GDM1 (cell line): Measurements from ENCODE around the gene TMC5.
A peak's percentile ranks its signal among the peaks of the same experiment; 100 is the strongest.
"Not testable (repeated sequence)": the region's sequence is repeated elsewhere in the genome, so short reads cannot be mapped to it uniquely, and the experiment has no call there.

Experiments used
- DNase-seq: peaks from one replicate; lab custom pipeline; 2025; lab: John Stamatoyannopoulos, UW

Gene TMC5, protein sequence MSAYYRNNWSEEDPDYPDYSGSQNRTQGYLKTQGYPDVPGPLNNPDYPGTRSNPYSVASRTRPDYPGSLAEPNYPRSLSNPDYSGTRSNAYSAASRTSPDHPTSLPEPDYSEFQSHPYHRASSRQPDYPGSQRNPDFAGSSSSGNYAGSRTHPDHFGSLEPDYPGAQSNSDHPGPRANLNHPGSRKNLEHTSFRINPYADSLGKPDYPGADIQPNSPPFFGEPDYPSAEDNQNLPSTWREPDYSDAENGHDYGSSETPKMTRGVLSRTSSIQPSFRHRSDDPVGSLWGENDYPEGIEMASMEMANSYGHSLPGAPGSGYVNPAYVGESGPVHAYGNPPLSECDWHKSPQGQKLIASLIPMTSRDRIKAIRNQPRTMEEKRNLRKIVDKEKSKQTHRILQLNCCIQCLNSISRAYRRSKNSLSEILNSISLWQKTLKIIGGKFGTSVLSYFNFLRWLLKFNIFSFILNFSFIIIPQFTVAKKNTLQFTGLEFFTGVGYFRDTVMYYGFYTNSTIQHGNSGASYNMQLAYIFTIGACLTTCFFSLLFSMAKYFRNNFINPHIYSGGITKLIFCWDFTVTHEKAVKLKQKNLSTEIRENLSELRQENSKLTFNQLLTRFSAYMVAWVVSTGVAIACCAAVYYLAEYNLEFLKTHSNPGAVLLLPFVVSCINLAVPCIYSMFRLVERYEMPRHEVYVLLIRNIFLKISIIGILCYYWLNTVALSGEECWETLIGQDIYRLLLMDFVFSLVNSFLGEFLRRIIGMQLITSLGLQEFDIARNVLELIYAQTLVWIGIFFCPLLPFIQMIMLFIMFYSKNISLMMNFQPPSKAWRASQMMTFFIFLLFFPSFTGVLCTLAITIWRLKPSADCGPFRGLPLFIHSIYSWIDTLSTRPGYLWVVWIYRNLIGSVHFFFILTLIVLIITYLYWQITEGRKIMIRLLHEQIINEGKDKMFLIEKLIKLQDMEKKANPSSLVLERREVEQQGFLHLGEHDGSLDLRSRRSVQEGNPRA

GRCh38 chr16:19417640-19418039 is at the start of gene TMC5:
Gene TMC5, plus strand, starts transcription at chr16:19417883. Its CDS starts 22,156 bp downstream, at chr16:19440039.
- DNase-seq: no peak

GRCh38 chr16:19372541-19372940 is 45.1 kb upstream of the TMC5 start:
- DNase-seq: not testable (repeated sequence)

DNA sequence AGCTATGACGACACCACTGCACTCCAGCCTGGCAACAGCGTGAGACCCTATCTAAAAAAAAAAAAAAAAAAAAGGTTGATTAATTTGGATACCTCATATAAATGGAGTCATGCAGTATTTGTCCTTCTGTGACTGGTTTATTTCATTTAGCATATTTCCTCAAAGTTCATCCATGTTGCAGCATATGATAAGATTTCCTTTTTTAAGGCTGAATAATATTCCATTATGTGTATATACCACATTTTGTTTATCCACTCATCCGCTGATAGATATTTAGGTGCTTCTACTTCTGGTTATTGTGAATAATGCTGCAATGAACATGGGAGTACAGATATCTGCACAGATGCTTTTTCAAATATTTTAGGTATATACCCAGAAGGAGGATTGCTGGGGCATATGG is 43.3 kb upstream of the TMC5 start:
- DNase-seq: no peak

DNA sequence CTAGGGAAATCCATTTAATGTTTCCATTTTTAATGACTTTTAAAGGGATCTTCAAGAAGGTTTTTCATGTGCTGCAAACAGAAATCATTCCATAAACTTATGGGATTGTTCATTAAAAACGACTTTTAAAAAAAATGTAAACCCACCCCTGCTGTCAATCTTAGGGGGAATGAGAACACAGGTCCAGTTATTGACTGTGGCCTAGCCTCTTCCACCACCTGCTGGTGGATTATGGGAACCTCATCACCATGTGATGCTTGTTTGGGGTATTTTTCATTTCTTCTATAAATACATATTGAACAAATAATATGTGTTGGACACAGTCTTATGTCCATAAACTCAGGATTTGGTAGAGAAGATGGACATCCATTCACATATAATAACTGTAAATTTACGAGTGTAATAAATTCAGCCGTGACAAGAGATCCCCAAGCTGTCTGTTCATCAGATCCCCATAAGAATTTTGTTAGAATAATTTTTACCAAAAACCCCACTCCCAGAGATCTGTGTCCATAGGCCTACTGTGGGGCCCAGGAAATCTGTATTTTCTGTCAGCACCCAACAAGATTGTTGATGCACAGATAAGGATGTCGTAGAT is 42.0 kb upstream of the TMC5 start:
- peak; percentile 16 for DNase-seq

GRCh38 chr16:19377864-19378263 is 39.8 kb upstream of the TMC5 start:
- no peak for DNase-seq

DNA sequence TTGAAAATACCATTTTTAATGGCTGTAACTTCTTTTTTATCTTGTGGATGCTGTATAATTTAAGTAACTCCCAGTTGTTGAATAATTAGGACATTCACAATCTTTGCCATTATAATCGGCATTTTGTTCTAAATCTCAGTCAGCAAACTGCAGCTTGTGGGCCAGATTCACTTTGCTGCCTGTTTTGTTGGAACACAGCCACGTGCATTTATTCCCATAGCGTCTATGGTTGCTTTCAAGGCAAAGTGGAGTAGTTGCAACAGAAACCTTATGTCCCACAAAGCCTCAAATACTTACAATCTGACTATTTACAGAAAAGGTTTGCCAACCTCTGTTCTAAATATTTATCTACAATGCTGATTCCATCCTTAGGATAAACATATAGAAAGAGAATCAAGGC is 39.2 kb upstream of the TMC5 start:
- DNase-seq: no peak

DNA sequence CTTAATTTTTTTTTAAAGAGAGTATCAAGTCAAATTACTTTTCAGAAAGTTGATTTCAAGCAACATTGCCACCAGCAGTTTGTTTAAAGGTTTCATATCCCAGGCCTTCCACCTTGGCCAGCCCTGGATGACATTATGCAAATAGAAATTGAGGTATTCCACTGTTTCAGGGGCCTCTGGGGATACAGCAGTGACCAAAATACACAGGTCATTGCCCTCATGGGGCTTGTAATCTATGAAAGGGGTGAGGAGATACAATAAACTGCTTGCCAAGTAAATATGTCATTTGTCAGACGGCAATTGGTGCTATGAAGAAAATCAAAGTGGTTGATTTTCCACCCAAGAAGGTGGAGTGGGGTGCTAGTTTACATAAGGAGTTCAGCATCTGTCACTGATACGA is 37.8 kb upstream of the TMC5 start:
- no peak for DNase-seq

GRCh38 chr16:19380328-19380727 is 37.4 kb upstream of the TMC5 start:
- no peak for DNase-seq

GRCh38 chr16:19382084-19382801 is 35.4 kb upstream of the TMC5 start:
- DNase-seq: no peak

GRCh38 chr16:19382887-19383816 is 34.5 kb upstream of the TMC5 start:
- DNase-seq: no peak

DNA sequence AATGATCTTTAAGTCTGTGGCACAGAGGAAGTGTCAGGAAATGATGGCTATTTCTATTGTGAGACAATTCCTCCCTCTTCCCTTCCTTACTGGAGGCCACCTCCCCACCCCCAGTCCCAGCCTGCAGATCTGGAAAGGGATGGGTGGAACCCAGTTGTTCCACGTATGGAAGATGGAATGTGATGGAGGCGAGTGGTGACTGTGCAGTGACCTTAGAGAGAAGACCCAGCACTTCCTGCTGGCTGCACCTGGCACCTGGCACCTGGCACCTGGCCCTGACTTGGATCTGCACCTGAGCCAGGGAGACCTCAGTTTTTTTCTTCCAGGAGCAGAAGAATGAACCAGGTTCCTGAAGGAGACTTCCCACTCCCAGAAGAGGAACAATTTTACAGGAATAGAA is 33.0 kb upstream of the TMC5 start:
- no peak for DNase-seq

DNA sequence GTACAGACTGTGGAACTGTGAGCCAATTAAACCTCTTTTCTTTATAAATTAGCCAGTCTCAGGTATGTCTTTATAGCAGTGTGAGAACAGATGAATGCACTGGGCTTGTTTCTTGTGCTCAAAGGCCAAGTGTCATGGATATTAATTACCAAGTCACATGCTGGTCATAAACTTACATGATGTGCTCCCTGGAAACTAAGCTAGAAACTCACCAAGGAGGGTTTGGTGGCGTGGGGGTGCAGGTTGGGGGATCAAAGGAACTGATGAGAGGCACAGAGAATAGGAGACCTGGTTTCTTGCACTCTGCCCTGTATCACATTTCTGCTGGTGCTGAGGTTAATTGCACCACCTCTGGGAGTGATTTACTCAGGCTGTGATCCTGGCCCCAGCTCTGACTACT is 31.2 kb upstream of the TMC5 start:
- DNase-seq: no peak

- no peak for DNase-seq
Measured at GRCh38 chr16:19389246-19389645, 28.4 kb upstream of the TMC5 start.

- DNase-seq: not testable (repeated sequence)
Measured at GRCh38 chr16:19391185-19391776, 26.4 kb upstream of the TMC5 start.

GRCh38 chr16:19392352-19392751 is 25.3 kb upstream of the TMC5 start:
- DNase-seq: no peak

GRCh38 chr16:19393226-19394111 is 24.2 kb upstream of the TMC5 start:
- DNase-seq: no peak

DNA sequence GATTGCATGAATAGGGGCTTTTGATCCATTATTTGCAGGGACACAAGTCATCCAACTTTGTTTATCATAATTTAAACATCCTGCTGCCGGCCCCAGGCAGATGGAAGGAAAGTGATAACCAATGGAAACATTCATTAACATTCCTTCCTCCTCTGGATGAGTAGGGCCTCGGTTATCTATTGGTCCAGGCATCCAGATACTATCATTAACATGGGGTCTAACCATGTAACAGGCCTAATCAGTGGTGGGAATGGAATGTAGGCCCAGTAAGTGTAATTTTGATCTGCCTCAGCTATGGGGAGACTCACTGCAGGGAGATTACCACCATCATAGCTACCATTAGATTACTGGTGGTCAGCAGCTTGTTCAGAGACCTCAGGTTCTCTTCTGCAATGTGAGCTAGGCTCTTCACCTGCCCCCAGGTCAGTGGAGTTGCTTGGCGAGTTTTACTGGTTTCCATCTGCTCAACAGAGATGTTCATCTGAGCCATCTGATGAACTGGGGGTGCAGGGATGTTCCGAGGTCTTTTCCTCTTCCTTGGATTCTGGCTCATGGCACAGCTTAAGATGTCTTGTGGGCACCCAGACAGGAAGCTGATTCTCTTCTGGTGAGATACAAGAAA is 21.9 kb upstream of the TMC5 start:
- DNase-seq: not testable (repeated sequence)

DNA sequence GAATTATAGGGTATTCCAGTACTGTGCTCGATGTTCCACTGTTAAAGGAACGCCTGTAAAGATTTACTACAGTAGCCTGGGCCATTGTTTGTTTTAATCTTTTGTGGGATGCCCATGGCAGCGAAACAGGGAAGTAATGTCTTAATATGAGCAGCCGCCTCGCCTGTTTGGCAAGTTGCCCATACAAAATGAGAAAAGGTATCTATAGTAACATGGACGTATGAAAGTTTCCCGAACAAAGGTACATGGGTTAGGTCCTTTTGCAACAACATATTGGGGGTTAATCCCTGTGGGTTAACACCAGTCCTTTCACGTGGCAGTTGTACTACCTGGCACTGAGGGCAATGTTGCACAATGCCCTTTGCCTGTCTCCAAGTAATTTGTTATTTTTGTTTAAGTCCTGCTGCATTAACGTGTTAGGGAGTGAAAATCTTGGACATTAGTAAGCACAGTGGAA is 21.1 kb upstream of the TMC5 start:
- no peak for DNase-seq

DNA sequence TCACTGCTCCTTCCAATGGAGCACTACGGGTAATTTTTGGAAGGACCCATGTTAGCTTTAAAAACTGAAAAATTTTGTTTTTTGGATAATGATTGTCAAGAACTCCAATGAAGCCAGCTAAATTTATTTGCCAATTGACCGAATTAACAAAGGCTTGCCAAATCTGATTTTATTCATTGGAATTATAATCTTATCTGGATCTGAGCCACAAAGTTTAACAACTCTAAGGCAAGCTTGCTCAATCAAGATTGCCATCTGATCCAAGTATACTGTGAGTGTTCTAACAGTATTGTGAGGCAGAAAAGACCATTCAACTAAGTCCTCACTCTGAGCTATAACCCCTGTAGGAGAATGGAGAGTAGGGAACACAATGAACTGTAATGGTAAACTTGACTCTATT is 20.3 kb upstream of the TMC5 start:
- DNase-seq: not testable (repeated sequence)
